GM15510 (cell line): ENCODE data around the gene GDPD1.

Experiments
- POLR2A ChIP-seq: IDR thresholded peaks from 3 replicates; pipeline ENCODE4 v1.6.1; 2011; ENCODE audit warnings: borderline replicate concordance; ENCODE audit not compliant: insufficient read length; ENCODE audit errors: extremely low read depth

GDPD1 gene

DNA sequence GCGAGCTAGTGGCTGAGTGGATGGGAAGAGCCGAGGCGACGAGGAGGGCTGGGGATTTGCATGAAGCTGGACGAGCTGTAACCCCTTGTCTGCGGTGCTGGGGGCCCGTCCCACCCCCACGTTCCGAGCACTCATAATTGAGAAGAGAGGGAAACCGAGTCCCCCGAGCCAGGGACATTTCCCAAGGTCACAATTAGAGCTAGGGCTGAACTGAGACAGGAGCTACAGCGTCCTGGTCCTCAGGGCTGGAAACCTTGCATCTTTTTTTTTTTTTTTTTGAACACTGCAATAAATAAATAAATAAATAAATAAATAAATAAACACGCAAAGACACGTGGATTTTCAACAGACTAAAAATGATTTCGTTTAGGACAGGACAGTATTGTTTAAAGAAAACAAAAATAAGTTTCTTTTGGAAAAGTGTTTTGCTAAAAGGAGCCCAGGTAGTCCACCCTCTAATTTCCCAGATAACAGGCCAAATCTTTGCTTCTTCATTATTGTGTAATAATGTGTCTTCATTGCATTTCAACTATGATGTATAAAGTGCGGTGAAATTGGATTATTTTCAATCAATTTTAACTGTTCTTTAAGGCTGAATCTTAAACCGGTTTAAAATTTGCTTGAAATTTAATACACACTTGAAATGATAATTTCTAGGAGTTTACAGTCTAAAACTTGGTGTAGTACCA is 992 bp downstream of the GDPD1 start:
- no peak for TF ChIP-seq POLR2A

DNA sequence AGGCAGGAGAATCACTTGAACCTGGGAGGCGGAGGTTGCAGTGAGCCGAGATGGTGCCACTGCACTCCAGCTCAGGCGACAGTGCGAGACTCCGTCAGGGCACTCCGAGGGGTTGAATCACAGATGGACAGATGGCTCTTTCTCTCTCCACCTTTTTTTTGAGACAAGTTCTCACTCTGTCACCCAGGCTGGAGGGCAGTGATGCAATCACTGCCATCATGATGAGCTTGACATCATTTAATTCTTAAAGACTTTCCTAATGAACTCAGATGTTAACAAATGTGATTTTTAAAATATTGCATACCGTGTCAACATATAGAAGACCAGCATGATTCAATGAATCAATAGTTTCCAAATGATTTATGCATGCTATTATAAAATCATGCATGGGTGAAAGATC is 3.5 kb downstream of the GDPD1 start:
- TF ChIP-seq POLR2A: no peak

DNA sequence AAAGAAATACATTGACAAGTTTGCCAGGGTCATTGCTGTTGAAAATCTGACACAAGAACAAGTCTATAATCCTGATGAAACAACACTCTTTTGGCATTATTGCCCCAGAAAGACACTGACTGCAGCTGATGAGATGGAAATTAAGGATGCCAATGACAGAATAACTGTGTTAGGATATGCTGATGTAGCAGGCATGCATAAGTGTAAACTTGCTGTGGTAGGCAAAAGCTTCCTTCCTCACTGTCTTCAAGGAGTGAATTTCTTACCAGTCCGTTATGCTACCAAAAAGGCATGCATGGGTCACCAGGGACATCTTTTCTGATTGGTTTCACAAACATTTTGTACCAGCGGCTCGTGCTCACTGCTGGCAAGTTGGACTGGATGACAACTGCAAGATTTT is 10.5 kb downstream of the GDPD1 start:
- TF ChIP-seq POLR2A: no peak

DNA sequence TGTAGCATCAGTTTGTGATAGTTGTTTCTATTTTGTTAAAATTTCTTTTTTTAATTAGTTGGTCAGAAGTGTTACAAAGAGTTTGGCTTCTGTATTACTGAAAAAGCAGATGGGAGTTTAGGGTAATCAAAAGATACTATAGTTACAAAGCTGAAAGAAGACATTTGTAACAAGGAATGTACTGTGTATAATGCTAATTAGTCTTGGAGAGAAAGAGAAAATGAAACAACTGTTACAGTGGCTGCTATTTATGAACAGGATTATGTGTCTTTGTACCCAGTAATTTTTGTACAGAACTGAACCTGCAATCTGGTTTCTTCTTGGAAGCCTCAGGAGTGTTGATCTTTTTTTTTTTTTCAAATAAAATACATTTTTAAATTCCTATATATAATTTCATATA is 14.3 kb downstream of the GDPD1 start:
- no peak for TF ChIP-seq POLR2A

DNA sequence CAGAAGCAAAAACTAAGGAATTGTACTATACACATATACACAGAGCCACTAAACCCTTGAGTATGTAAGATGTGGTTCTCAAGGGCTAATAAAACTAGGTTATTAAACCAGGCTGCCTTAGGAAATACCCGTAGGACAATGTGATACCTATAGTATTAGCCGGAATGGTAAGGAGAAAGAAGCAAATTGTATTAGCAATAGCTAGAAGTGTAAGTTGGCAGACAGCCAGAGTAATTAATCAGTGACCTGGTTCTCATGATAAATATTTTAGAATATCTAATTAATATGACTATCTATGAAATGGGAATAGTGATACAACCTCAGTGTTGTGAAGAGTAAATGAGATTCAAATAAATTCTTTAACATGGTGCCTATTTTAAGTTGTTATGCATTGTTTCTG is 18.6 kb downstream of the GDPD1 start:
- TF ChIP-seq POLR2A: no peak

DNA sequence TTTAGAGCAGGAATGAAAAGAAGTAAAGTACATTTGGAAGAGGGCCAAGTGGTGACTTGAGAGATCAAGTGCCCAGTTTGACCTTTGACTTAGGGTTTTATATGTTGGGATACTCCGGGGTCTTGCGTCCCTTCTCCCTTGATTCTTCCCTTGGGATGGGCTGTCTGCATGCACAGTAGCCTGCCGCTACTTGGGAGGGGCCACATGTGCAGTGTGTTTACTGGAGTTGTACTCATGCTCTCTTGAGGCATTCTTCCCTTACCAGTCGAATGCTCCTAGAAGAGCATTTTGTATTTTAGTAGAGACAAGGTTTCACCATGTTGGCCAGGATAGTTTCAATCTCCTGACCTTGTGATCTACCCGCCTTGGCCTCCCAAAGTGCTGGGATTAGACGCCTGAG is 23.8 kb downstream of the GDPD1 start:
- no peak for TF ChIP-seq POLR2A

DNA sequence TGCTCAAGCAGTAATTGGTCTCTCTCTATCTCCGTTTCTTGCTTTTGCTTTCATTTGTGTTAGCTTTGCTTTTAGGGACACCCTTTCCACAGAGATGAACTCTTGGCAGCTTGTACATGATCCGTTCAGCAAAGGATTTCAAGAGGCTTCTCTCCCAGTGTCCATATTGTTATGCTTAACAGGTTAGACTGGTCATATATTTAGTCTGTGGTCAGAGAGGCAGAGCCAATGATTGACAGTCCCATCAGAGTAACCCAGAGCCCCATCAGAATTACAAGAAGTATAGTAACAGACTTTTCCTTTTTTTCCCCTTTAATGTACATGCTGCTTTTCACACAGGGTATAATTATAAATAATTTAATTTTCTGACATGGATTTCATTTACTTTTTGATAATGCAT is 34.4 kb downstream of the GDPD1 start:
- TF ChIP-seq POLR2A: no peak

DNA sequence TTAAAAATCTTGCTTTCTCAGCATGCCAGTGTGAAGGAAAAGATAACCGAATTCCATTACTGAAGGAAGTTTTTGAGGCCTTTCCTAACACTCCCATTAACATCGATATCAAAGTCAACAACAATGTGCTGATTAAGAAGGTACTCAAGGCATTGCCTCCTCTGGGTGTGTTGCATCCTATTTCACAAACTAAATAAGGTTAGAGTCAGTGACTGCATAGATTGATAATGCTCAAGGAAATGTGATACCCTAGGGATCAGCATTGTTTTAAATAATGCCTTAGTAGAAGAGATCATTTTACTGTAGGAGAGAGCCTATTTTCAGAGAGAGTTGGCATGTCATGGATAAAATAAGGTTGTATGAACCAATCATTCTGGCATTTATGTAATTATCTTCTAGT is 36.8 kb downstream of the GDPD1 start:
- TF ChIP-seq POLR2A: no peak

DNA sequence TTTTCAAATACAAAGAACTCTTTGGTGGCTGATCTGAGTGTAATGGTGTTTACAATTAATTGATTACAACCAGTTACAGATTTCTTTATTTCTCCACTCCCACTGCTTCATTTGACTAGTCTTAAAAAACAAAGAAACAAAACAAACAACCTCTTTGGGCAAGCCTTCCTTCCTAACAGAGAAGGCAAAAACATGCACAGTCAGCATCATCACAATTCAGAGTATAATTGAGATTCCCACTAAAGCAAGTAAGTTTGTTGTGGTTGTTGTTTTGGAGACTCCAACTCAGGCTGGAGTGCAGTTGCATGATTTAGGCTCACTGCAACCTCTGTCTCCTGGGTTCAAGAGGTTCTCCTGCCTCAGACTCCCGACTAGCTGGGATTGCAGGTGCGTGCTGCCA is 40.4 kb downstream of the GDPD1 start:
- no peak for TF ChIP-seq POLR2A

DNA sequence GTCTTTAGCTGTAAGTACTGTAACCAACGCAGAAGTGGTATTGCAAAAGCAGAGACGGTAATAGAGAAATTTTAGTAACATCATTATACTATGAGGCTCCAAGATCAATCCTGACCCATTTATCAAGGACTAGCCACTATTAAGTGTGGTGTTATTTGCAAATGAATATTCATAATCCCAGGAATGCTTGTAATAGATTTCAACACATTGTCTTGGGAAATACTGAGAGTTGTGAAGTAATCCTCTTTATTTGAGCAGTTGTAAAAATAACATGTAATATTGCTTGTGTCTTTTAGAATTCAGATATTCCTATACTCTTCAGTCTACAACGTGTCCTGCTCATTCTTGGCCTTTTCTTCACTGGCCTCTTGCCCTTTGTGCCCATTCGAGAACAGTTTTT is 46.4 kb downstream of the GDPD1 start:
- TF ChIP-seq POLR2A: no peak

DNA sequence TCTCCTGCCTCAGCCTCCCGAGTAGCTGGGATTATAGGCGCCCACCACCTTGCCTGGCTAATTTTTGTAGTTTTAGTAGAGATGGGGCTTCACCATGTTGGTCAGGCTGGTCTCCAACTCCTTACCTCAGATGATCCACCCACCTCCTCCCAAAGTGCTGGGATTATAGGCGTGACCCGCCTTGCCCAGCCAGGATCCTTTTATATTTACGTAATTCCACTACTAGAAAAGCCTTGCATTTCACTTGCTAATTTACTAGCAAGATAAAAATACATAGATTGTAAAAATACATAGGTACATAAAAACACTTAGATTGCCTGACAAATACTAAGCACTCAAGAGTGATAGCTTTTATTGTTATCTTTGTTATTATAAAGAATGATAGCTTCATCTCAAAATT is 47.5 kb downstream of the GDPD1 start:
- no peak for TF ChIP-seq POLR2A

DNA sequence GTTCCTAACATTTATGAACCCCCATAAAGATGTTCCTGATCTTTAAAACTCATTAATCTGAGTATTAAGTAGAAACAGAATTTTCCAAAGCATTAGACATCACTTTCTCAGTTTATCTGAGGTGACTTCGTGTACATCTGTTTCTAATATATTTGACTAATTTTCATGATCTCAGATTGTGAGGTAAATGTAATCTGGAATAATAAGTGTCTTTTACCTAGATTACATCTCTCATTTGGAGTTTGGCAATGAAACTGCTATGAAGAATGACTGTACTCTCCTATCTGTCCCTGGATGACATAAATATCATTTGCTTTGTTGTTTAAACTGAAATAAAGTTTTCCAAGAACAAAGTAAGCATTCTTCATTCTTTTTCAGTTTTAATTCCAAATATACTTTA is 55.3 kb downstream of the GDPD1 start:
- no peak for TF ChIP-seq POLR2A

DNA sequence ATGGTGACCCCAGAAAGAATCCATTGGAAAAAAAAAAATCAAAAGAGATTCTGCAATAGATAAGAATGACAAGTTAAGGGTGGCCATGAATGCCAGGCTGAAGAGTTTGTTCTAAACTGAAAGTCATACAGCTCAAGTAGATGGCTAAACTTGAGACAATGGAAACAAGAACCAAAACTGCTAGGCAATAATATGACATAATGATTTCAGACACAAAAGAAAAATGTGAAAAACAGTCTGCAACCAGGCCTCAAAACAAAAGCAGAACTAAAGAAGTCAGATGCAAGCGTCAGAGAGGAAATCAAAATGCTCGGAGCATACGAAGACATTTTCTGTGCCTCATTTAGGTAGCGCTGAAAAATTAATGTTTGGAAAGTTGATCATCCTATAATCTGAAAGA is 56.7 kb downstream of the GDPD1 start:
- TF ChIP-seq POLR2A: no peak

DNA sequence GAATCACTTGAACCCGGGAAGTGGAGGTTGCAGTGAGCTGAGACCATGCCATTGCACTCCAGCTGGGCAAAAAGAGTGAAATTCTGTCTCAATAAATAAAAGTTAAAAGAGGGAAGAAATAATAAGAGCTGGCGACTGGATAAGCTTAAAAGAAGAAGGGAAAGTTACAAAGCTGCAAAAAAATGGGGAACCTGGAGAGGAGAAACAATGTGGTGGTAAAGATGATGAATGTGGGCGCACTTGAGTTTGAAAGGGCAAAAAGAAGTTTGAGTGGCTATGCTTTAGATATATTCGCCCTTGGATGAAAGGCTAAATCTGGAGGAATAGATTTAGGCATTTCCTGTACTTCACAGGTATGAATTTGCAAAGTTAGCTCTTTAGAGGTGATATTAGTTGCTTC is 58.1 kb downstream of the GDPD1 start:
- no peak for TF ChIP-seq POLR2A

DNA sequence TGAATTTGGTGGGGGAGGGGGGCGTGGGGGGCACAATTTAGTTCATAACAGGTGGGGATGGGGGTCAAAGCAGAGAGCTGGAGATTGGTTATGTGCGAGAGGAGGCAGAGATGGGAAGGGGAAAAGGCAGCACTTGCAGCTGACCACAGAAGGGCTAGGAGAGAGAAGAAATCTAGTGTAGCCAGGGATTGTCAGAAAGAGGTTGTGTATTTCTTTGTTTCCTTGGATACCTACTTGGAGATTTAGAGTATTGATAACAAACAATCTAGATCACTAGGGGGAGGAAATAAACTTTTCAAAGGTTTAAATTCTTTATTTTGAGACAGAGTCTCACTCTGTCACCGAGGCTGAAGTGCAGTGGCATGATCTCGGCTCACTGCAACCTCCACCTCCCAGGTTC is 64.0 kb downstream of the GDPD1 start:
- no peak for TF ChIP-seq POLR2A

DNA sequence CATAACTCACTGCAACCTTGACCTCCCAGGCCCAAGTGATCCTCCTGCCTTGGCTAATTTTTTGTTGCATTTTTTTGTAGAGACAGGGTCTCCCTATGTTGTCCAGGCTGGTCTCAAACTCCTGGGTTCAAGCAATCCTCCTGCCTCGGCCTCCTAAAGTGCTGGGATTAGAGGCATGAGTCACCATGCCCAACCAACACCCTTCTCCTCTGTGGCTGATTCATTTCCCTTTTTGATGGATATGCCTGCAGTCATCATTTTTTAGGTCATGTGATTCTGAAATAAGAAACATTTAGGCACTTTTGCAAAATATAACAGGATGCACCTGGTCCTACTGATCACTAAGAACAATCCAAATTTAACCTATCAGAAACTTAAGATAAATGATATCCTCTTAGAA is 67.1 kb downstream of the GDPD1 start:
- TF ChIP-seq POLR2A: no peak

DNA sequence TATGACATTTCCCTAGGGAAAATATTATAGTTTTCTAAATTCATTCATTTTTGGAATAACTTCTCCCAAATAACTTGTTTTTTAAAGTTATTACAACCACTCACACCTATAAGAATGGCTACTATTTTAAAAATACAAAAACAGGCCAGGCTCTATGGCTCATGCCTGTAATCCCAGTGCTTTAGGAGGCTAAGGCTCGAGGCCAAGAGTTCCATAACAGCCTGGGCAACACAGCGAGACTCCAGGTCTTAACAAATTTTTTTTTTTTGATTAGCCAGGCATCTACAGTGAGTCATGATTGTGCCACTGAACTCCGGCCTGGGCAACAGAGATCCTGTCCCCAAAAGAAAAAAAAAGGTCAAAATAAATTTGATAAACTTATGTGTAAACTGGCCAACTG is 67.6 kb downstream of the GDPD1 start:
- no peak for TF ChIP-seq POLR2A

DNA sequence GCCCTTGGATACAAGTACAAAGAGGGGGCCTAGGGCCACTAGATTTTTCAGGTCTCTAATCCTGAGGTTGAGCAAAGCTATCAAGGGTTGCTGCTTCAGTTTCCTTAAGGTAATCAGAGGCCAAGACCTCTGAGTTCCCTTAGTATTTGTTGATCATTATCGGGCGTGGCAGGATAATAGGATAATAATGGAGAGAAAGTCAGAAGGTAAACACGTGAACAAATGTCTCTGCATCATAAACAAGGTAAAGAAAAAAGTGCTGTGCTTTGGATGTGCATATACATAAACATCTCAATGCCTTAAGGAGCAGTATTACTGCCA is 69.6 kb downstream of the GDPD1 start:
- no peak for TF ChIP-seq POLR2A

DNA sequence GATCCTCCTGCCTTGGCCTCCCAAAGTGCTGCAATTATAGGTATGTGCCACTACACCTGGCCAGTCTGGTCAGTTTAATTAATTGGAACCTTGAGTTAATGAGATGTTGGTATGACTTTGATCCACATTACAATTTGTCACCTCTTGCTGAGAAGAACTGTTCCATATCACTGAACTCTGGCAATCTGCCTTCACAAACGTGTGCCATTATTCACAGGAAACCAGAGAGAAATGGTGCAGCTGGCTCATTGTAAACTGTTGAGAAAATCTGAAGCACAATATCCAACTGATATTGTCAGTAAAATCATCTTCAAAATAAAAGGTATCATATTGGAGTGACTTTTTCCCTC is 71.8 kb downstream of the GDPD1 start:
- no peak for TF ChIP-seq POLR2A

DNA sequence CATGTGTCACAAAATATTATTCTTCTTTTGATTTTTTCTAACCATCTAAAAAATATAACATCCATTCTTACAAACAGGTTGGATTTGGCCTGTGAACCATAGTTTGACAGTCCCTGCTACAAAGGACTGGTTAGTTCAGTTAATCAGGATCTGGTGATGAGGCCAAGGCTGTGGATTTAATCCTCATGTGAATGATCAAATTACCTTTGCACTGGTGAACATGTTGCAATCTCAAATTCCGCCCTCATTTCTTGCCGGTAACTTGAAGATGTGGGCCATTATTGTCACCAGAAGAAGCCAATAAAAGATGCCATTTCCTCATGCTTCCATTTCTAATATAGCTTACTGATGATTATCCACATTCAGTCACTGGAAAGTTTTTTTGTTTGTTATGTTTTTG is 75.9 kb downstream of the GDPD1 start:
- no peak for TF ChIP-seq POLR2A
